Body of pancreas (tissue), 4 donors: ENCODE results near the gene EBF3. TPM values are rescaled to one million over a fixed set of nuclear protein-coding genes. Genes with fewer than 3 reads are reported as not detected.

Experiments used
- ATAC-seq: fragments of 150-250 bp; one replicate; pipeline ENCODE4 v1.9.1; 2016
- DNase-seq, 4 donors: peaks; one replicate each; pipeline ENCODE4 v3.0.0-alpha.2; 2019
- H3K27ac ChIP-seq, 4 donors: fragments of 200-600 bp; sonication (generic); 1 replicate in 3 of 4; 2 replicates in 1 of 4; pipeline versions ENCODE4 v1.5.1 to v1.6.1; 2016 to 2019; ENCODE audit warnings: mild to moderate bottlenecking in 1 of 4, mixed read lengths in 1 of 4, moderate library complexity in 1 of 4
- H3K27me3 ChIP-seq, 2 donors: fragments of 200-600 bp; sonication (generic); one replicate each; pipeline ENCODE4 v1.6.0; 2016; ENCODE audit warnings: mild to moderate bottlenecking in 1 of 2
- H3K36me3 ChIP-seq, 2 donors: fragments of 200-600 bp; sonication (generic); replicated peaks in 1 of 2; 2 replicates each; pipeline ENCODE4 v1.5.1; 2016; ENCODE audit warnings: low read depth in 2 of 2; ENCODE audit not compliant: insufficient read depth in 1 of 2
- H3K4me1 ChIP-seq: fragments of 200-600 bp; sonication (generic); one replicate; pipeline ENCODE4 v1.6.0; 2016
- H3K4me3 ChIP-seq, 2 donors: fragments of 200-600 bp; sonication (generic); 1 replicate in 1 of 2; 2 replicates in 1 of 2; pipeline ENCODE4 v1.5.1; 2016 to 2019
- H3K9me3 ChIP-seq, 3 donors: fragments of 200-600 bp; sonication (generic); 1 replicate in 2 of 3; 2 replicates in 1 of 3; pipeline ENCODE4 v1.5.1; 2016
- POLR2A ChIP-seq, 3 donors: fragments of 450-650 bp; IDR thresholded peaks; one replicate each; pipeline ENCODE4 v1.6.1; 2016; ENCODE audit warnings: antibody characterized with exemption in 3 of 3, mild to moderate bottlenecking in 2 of 3
- WGBS, 2 donors: methylation state at CpG; one replicate each; pipeline ENCODE4 v1.1.5; 2017; 5-methylcytosine and 5-hydroxymethylcytosine counted together
- intact Hi-C: fragments of 100-400 bp; cut with DNase I; formaldehyde crosslinking; loops from one replicate; pipeline ENCODE4 v1.15.1; 2023
- total RNA-seq, 2 donors: library from RNA; depleted of rRNA; stranded (reverse); fragments of >200 nt; gene quantifications; one replicate each; pipeline ENCODE4 v1.1.0, GENCODE V29; 2016
- TF ChIP-seq, protein P1 (sequence below), 7 experiments: fragments of 450-650 bp in 4 of 7; fragments of 200-600 bp in 3 of 7; sonication (generic) in 3 of 7; IDR thresholded peaks; one replicate each; pipeline ENCODE4 v1.5.1; 2016 to 2019; ENCODE audit warnings: antibody characterized with exemption in 7 of 7

EBF3 gene
- total RNA-seq, 2 donors from 2014 or later, result 2.3 to 4.6 TPM

DNA sequence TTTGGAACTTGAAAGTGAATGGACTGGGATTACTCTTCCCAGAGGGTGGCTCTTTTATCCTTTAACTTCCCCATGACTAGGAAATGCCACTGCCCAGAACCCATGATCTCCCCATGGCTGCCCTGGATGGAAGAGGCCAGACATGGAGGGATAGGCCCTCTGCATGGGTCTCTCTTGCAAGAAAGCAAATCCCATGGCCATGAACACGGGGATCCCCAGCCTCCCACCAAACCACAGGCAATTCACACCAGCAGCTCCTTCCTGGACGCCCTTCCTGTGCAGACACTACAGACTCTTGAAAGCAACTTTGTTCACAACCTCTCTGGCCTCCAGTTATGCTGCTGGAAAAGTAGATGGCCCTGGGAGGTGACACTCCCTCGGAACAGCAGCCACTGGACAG lies 55.0 kb downstream of the EBF3 start:
- TF ChIP-seq, protein P1, sequence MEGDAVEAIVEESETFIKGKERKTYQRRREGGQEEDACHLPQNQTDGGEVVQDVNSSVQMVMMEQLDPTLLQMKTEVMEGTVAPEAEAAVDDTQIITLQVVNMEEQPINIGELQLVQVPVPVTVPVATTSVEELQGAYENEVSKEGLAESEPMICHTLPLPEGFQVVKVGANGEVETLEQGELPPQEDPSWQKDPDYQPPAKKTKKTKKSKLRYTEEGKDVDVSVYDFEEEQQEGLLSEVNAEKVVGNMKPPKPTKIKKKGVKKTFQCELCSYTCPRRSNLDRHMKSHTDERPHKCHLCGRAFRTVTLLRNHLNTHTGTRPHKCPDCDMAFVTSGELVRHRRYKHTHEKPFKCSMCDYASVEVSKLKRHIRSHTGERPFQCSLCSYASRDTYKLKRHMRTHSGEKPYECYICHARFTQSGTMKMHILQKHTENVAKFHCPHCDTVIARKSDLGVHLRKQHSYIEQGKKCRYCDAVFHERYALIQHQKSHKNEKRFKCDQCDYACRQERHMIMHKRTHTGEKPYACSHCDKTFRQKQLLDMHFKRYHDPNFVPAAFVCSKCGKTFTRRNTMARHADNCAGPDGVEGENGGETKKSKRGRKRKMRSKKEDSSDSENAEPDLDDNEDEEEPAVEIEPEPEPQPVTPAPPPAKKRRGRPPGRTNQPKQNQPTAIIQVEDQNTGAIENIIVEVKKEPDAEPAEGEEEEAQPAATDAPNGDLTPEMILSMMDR (IDR thresholded peaks at IDR 0.05), result no peak
- TF ChIP-seq POLR2A (IDR thresholded peaks at IDR 0.05), result no peak
- H3K27me3 ChIP-seq, result no peaks in the 10 kb centered on the region
- intact Hi-C loops, result no loop called here
- H3K27ac ChIP-seq, result no peak overlapping the region
- WGBS, 2 donors, result 50 to 74% methylated on average over 1 to 3 of the region's 3 CpGs
- DNase-seq, result no peak
- H3K4me3 ChIP-seq, result no peak overlapping the region
- ATAC-seq, result no peak
- H3K9me3 ChIP-seq, result no peaks in the 10 kb centered on the region
- no peaks in the 10 kb centered on the region for H3K36me3 ChIP-seq
- no peaks in the 10 kb centered on the region for H3K4me1 ChIP-seq

DNA sequence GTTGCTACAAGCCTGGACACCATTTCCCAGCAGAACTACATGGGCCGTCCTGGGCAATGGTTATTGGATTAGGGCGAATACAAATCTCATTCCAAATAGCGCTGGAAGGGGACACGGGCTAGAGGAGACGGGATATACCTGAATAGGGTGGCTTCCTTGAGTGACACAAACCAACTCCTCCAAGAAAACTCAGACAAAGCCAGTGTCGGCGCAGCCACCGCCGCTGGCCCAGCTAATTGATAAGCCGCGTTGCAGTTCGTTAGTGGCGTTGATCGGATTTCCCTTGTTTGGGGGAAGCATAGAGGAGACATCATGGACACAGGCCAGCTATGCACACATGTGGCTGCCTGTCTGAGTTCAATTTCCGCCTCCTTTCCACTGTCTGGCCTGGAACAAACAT lies 55.7 kb downstream of the EBF3 start:
- intact Hi-C loops, result no loop called here
- no peak for TF ChIP-seq POLR2A (IDR thresholded peaks at IDR 0.05)
- TF ChIP-seq, protein P1 (IDR thresholded peaks at IDR 0.05), result no peak
- Histone ChIP-seq H3K27ac (no peak overlapping the region), H3K4me3 (no peak overlapping the region), H3K9me3 (no peaks in the 10 kb centered on the region), H3K36me3 (no peaks in the 10 kb centered on the region), H3K4me1 (no peaks in the 10 kb centered on the region), H3K27me3 (no peaks in the 10 kb centered on the region)
- ATAC-seq (no peak), DNase-seq (no peak)
- WGBS, 2 donors, result 56 to 67% methylated on average over 15 of the region's 15 CpGs

DNA sequence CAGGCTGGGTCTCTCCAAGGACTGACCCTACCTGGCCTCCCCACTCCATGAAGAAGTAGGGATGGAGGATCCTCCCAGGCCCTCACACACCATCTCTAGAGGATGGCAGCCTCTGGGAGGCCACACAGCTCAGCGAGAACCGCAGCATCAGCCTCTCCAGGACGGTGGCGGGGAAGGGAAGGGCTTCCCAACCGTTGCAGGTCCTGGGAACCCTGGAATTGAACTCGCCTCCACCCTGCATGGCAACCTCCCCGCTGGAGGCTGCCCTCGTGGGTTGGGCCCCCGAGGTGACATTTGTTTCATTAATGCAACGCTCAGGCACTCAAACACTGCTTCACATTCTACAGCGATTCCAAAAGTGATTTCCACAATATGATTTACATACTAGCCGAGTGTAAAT lies 58.5 kb downstream of the EBF3 start:
- TF ChIP-seq POLR2A (IDR thresholded peaks at IDR 0.05), result no peak
- TF ChIP-seq, protein P1 (IDR thresholded peaks at IDR 0.05), result no peak
- Histone ChIP-seq H3K36me3 (no peaks in the 10 kb centered on the region), H3K4me3 (no peak overlapping the region), H3K27ac (no peak overlapping the region), H3K9me3 (no peaks in the 10 kb centered on the region), H3K4me1 (no peaks in the 10 kb centered on the region), H3K27me3 (no peaks in the 10 kb centered on the region)
- intact Hi-C loops, result no loop called here
- ATAC-seq (no peak), DNase-seq (no peak)
- 62 to 66% methylated on average over 3 to 12 of the region's 12 CpGs for WGBS, 2 donors

DNA sequence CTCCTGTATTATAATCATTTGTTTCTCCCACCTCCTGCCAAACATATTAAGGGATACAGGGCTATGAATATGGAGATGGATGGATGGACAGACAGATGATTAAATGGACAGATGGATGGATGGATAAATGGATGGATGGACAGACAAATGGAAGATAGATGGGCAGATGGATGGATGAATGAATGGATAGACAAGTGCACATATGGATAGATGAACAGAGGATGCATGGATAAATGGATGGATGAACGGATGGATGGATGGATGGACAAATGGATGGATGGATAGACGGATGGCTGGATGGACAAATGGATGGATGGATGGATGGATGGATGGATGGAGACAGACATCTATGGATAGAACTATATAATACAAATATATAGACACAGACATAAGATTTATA lies 59.8 kb downstream of the EBF3 start:
- H3K36me3 ChIP-seq, result no peaks in the 10 kb centered on the region
- H3K9me3 ChIP-seq, result no peaks in the 10 kb centered on the region
- DNase-seq (no peak), ATAC-seq (no peak)
- no peak overlapping the region for H3K27ac ChIP-seq
- no peaks in the 10 kb centered on the region for H3K27me3 ChIP-seq
- 49 to 52% methylated on average over 2 of the region's 2 CpGs for WGBS, 2 donors
- no peak for TF ChIP-seq POLR2A (IDR thresholded peaks at IDR 0.05)
- TF ChIP-seq, protein P1 (IDR thresholded peaks at IDR 0.05), result no peak
- no peaks in the 10 kb centered on the region for H3K4me1 ChIP-seq
- intact Hi-C loops, result no loop called here
- no peak overlapping the region for H3K4me3 ChIP-seq

DNA sequence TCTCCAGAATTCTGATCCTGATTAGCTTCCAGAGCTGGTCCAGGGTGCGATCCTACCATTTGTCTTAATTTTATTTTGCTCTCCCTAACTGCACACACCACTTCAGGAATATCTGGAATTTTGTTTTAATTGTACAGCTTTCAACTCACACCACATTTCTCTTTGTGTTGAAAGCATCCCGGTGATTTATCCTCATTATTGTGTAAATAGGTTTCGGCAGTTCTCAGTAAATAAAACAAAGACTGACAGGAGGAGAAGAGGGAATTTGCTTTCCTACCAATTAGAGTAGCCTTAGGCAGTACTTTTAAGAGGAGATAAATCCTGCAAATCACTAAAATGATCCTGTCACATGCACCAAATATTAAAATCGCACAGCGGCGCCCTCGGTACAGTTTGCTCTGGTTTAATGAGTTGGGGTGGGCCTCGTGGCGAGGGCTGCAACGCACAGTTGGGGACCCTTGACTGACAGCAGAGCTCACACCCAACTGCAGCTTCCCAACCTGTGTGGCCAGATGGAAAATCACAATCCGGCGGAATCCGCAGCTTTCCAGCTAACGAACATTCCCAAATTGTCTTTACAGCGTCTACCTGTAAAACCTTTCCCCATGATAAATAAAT lies 62.6 kb downstream of the EBF3 start:
- Histone ChIP-seq H3K27ac (no peak overlapping the region), H3K4me1 (no peaks in the 10 kb centered on the region), H3K9me3 (no peaks in the 10 kb centered on the region), H3K36me3 (no peaks in the 10 kb centered on the region), H3K4me3 (no peak overlapping the region), H3K27me3 (no peaks in the 10 kb centered on the region)
- no peak for TF ChIP-seq POLR2A (IDR thresholded peaks at IDR 0.05)
- TF ChIP-seq, protein P1 (IDR thresholded peaks at IDR 0.05), result no peak
- intact Hi-C loops, result no loop called here
- DNase-seq, result no peak
- 35 to 36% methylated on average over 15 of the region's 15 CpGs for WGBS, 2 donors
- ATAC-seq, result no peak
